HepG2 (cell line): Measurements from ENCODE around the gene TCF7L2. TPM values are rescaled to one million over a fixed set of nuclear protein-coding genes. Genes with fewer than 3 reads are reported as not detected.

ENCODE experiments used
- BCL3 ChIP-seq: sonication (generic); formaldehyde crosslinking; IDR thresholded peaks from 2 replicates; pipeline ENCODE4 v1.5.1; 2020; ENCODE audit warnings: mild to moderate bottlenecking, missing genetic modification reagents, moderate library complexity
- EEA1 ChIP-seq: sonication (generic); formaldehyde crosslinking; IDR thresholded peaks from 2 replicates; pipeline ENCODE4 v1.5.1; 2020; ENCODE audit warnings: mild to moderate bottlenecking, missing genetic modification reagents, borderline replicate concordance
- HDAC2 ChIP-seq: sonication (generic); formaldehyde crosslinking; IDR thresholded peaks from 2 replicates; pipeline ENCODE4 v1.4.0; 2020; ENCODE audit warnings: missing genetic modification reagents
- MTF2 ChIP-seq: sonication (generic); formaldehyde crosslinking; IDR thresholded peaks from 2 replicates; pipeline ENCODE4 v1.5.0; 2020; ENCODE audit warnings: missing genetic modification reagents, borderline replicate concordance
- MXI1 ChIP-seq: IDR thresholded peaks from 3 replicates; pipeline ENCODE4 v1.6.1; 2012; ENCODE audit warnings: low read depth, low read length, inconsistent platforms, borderline replicate concordance
- NCOA1 ChIP-seq: sonication (generic); formaldehyde crosslinking; IDR thresholded peaks from 2 replicates; pipeline ENCODE4 v1.9.0; 2021; ENCODE audit warnings: missing genetic modification reagents
- ONECUT2 ChIP-seq: sonication (generic); formaldehyde crosslinking; IDR thresholded peaks from 2 replicates; pipeline ENCODE4 v1.4.0; 2020; ENCODE audit warnings: missing genetic modification reagents
- RBM39 ChIP-seq: fragments of 200-400 bp; formaldehyde crosslinking; IDR thresholded peaks from one replicate; pipeline ENCODE4 v1.6.1; 2018; ENCODE audit warnings: antibody characterized with exemption, mild to moderate bottlenecking, low read depth, low read length; ENCODE audit not compliant: poor library complexity, severe bottlenecking
- SP140L ChIP-seq: sonication (generic); formaldehyde crosslinking; IDR thresholded peaks from 2 replicates; pipeline ENCODE4 v1.4.0; 2020; ENCODE audit warnings: missing genetic modification reagents, borderline replicate concordance
- ZNF142 ChIP-seq: sonication (generic); formaldehyde crosslinking; IDR thresholded peaks from 2 replicates; pipeline ENCODE4 v1.4.0; 2020; ENCODE audit warnings: missing genetic modification reagents
- ZNF510 ChIP-seq: sonication (generic); formaldehyde crosslinking; IDR thresholded peaks from 2 replicates; pipeline ENCODE4 v1.4.0; 2020; ENCODE audit warnings: low read depth, mild to moderate bottlenecking, missing genetic modification reagents
- polyA plus RNA-seq, 8 experiments: library from polyadenylated mRNA; depleted of rRNA in 3 of 8; stranded (reverse) in 7 of 8; unstranded in 1 of 8; fragments of >200 nt; fragmentation: Illumina TruSeq in 4 of 8; extraction: Trizol in 4 of 8; gene quantifications; 2 replicates each; pipeline versions ENCODE4 v1.2.1 to v1.2.3, GENCODE V29; 2011 to 2016; ENCODE audit warnings: low read depth in 4 of 8, missing spikeins in 1 of 8, mixed read lengths in 1 of 8; ENCODE audit not compliant: insufficient read depth in 1 of 8
- total RNA-seq, 5 experiments: library from RNA; depleted of rRNA; stranded (reverse); fragments of >200 nt; fragmentation: Illumina TruSeq; extraction: Trizol; gene quantifications; 2 replicates each; pipeline ENCODE4 v1.2.3, GENCODE V29; 2016; ENCODE audit warnings: low read depth in 1 of 5
- TF ChIP-seq, protein P1 (sequence below): sonication (generic); formaldehyde crosslinking; IDR thresholded peaks from 2 replicates; pipeline ENCODE4 v1.9.0; 2021; ENCODE audit warnings: mild to moderate bottlenecking, missing genetic modification reagents

The TCF7L2 gene
- total and polyA plus RNA-seq, 2 of the 13 experiments (the other 11 are each of a cell fraction or from before 2014, with no cell fraction given), result 3.9 to 13.7 TPM

DNA sequence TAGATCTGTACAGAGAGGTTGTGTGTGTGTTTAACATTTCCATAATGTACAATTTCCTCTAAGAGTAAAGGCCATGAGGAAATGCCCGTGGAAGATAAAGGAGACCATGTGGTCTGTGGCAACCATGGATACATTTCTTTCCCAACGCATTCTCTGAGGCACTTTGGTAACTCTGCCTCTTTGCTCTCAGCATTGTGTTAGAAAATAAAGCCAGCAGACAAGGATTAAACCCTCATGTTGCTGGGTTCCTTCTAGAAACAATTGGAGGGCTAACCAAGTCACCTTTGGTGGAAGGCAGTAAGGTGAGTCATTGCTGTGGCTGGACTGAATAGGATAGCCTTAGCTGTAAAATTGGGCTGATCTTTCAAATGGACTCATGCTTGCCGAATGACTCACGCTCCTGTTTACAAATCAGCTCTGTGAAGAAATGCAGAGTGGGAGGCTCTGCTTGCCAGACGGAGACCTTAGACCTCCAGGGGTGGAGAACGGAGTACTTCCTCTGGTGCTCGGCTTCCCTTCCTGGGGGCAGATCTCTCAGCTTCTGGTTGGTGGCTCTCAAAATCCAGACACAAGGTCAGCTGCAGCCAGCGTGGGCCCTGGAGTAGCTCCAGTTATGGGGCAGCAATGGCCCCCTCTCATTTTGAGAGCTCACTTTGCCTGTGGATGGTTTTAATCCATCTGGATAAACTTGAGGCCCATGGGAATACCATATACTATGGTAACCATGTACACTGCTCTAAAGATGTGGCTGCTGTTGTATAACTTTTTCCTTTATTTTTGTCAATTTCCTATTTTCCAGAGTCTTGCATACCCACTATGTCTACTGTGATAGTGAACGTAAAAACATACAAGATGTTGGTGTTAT is 137.3 kb downstream of the TCF7L2 start (continued):
- TF ChIP-seq, protein P1, sequence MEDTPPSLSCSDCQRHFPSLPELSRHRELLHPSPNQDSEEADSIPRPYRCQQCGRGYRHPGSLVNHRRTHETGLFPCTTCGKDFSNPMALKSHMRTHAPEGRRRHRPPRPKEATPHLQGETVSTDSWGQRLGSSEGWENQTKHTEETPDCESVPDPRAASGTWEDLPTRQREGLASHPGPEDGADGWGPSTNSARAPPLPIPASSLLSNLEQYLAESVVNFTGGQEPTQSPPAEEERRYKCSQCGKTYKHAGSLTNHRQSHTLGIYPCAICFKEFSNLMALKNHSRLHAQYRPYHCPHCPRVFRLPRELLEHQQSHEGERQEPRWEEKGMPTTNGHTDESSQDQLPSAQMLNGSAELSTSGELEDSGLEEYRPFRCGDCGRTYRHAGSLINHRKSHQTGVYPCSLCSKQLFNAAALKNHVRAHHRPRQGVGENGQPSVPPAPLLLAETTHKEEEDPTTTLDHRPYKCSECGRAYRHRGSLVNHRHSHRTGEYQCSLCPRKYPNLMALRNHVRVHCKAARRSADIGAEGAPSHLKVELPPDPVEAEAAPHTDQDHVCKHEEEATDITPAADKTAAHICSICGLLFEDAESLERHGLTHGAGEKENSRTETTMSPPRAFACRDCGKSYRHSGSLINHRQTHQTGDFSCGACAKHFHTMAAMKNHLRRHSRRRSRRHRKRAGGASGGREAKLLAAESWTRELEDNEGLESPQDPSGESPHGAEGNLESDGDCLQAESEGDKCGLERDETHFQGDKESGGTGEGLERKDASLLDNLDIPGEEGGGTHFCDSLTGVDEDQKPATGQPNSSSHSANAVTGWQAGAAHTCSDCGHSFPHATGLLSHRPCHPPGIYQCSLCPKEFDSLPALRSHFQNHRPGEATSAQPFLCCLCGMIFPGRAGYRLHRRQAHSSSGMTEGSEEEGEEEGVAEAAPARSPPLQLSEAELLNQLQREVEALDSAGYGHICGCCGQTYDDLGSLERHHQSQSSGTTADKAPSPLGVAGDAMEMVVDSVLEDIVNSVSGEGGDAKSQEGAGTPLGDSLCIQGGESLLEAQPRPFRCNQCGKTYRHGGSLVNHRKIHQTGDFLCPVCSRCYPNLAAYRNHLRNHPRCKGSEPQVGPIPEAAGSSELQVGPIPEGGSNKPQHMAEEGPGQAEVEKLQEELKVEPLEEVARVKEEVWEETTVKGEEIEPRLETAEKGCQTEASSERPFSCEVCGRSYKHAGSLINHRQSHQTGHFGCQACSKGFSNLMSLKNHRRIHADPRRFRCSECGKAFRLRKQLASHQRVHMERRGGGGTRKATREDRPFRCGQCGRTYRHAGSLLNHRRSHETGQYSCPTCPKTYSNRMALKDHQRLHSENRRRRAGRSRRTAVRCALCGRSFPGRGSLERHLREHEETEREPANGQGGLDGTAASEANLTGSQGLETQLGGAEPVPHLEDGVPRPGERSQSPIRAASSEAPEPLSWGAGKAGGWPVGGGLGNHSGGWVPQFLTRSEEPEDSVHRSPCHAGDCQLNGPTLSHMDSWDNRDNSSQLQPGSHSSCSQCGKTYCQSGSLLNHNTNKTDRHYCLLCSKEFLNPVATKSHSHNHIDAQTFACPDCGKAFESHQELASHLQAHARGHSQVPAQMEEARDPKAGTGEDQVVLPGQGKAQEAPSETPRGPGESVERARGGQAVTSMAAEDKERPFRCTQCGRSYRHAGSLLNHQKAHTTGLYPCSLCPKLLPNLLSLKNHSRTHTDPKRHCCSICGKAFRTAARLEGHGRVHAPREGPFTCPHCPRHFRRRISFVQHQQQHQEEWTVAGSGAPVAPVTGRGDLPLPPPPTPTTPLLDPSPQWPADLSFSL (CRISPR knock-in tag), result no peak
- TF ChIP-seq HDAC2 (CRISPR knock-in tag), result peak; percentile 92
- 0 out of 2 replicates have a peak, but pooled peaks have one; percentile 44 for TF ChIP-seq SP140L (CRISPR knock-in tag)
- TF ChIP-seq RBM39, result no peak
- no peak for TF ChIP-seq NCOA1 (CRISPR knock-in tag)
- 0 out of 2 replicates have a peak, but pooled peaks have one; percentile 21 for TF ChIP-seq ONECUT2 (CRISPR knock-in tag)
- TF ChIP-seq ZNF510 (CRISPR knock-in tag), result no peak
- TF ChIP-seq EEA1 (CRISPR knock-in tag), result no peak
- TF ChIP-seq MTF2 (CRISPR knock-in tag), result no peak
- TF ChIP-seq MXI1, result no peak; the same call in 2 of the 3 replicates
- TF ChIP-seq ZNF142 (CRISPR knock-in tag), result no peak
- peak; percentile 73; the same call in 1 of the 2 replicates for TF ChIP-seq BCL3
